Activated effector memory CD4-positive, alpha-beta T cell treated with anti-CD3 and anti-CD28 coated beads, Interleukin-2, amount 50 U/mL, for 16 hours (primary cell): Measurements from ENCODE around the gene TTPAL.

Experiments
- DNase-seq: peaks from one replicate; pipeline ENCODE4 v3.0.0-alpha.2; 2020

TTPAL gene

GRCh38 chr20:44501448-44501847, 25.8 kb downstream of the TTPAL start:
- no peak for DNase-seq

- DNase-seq = no peak
These were observed 27.3 kb downstream of the TTPAL start for GRCh38 chr20:44502968-44503367.

DNA sequence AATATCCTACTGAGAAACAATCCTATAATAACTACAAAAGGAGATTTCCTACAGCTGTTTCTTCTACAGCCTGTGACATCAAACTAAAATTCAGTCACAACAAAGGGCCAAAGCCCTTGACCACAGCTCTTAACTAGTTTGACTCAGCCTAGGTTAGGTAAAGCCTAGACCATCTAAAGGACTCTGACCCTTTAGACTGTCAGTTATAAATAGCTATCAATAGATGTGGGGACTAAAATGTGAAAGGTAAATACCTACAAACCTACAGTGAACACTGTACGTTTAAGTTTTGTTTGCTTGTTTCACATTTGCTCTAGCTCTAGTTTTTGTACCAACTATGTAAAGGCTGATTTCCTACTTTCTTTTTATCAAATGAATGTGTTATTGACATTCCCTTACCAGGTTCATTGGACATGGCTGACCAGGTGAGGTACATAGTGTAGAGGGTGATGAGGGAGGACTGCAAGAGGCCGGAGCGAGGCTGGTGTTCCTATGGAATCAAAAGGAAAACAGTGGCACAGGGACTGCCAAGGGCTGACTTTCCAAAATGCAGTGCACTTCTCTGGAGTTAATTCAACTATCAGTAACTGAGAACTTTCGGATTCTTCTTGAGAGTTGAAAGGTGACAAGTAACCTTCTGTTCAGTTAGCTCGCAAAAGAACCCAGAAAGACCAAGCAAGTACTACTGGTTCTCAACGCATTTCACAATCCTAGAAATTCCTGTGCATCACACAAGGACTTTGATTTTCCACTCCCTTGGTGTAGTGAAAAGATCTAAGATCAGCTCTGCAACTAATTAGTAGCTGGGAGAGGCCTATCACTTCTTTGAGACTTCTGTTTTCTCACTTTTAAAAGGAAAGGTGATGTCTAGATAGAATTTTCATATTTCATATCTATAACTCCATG, 29.0 kb downstream of the TTPAL start:
- no peak for DNase-seq

- DNase-seq = no peak
These were observed 34.1 kb downstream of the TTPAL start for GRCh38 chr20:44509762-44510161.

DNA sequence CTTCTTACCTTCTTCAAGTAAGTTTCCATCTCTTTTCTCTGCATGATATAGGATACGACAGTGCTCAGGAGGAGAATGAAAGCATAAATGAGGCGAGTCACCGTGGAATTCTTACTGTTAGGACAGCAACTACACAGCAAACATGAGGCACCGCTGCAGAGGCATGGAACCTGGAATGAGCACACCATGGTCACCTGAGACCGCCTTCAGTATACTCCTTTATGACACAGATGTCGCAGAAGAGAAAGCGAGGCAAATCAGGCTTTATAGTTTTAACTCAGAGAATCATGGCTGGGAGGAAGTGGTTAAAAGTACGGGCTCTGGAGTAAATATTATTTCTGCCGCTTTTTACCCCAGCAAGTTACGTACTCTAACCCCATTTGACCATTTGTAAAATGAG, 38.2 kb downstream of the TTPAL start:
- DNase-seq = no peak

GRCh38 chr20:44516491-44516890, 40.8 kb downstream of the TTPAL start:
- DNase-seq = no peak

GRCh38 chr20:44517454-44517853, 41.8 kb downstream of the TTPAL start:
- DNase-seq = no peak

- no peak for DNase-seq
These were observed 42.6 kb downstream of the TTPAL start for GRCh38 chr20:44518248-44518647.

DNA sequence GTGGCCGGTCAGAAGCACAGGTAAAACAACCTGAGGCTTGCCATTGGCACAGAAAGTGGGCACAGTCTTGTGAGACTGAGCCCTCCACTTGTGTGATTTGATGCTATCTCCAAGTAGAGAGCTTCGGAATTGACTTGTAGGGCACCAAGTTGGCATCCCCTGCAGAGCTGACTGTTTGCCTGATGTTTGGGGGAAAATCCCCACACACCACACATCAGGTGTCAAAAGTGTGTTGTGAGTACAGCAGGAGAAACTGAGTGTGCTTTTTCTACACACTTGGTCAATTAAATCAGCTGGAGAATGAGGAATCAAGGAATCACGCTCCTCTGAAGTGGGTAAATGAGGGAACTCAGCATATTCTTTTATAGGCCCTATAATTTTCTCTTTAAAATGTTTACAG, 45.2 kb downstream of the TTPAL start:
- no peak for DNase-seq

DNA sequence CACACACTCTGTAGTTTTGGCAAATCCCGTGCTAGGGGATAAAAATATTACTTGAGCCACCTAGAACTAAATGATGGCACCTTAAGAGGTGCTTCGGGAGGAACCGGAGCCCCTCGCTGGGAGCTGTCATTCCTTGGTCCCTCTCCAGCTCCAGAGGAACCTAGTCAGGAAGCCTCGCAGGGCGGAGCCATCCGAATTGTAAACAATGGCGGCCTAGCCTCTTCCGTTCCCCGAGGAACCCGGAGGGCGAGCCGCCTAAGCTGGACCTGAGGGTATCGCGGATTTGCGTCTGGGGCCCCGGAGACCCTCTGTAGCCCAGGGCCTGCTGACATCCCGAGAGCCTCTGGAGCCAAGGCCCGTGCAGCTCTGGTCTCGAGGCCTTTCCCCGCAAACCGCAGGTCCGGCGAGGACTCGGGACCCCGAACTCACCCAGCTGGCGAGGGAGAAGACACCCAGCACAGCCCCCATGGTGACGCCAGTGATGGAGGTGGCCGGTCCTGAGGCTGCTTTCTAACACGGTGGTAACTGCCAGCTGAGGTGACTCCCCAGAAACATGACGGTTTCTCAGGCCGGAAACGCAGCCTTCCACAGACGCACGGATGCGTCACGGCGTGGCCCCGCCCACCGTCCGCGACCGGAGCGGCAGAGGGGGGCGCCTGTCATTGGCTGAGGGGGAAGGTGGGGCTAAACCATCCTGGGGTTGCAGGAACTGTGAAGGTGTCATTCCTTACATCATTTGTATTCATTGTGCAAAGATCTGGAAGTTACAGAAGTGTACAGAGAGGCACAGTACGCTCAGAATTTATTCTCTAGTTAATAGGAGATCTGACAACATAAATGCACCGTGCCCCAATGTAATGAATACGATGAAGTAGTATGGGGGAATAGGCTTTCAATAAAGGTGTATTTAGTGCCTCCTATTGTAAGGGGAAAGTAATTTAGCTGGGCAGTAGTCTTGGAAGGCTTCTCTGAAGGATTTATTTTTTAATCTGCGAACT, 46.1 kb downstream of the TTPAL start, which contains the start of gene SERINC3:
SERINC3 (minus strand) TSS at position 587 of the 998 bp plus-strand sequence; CDS start at position 468, 119 bp downstream.
- DNase-seq = peak; percentile 99

GRCh38 chr20:44522841-44523240, 47.2 kb downstream of the TTPAL start:
- no peak for DNase-seq

DNA sequence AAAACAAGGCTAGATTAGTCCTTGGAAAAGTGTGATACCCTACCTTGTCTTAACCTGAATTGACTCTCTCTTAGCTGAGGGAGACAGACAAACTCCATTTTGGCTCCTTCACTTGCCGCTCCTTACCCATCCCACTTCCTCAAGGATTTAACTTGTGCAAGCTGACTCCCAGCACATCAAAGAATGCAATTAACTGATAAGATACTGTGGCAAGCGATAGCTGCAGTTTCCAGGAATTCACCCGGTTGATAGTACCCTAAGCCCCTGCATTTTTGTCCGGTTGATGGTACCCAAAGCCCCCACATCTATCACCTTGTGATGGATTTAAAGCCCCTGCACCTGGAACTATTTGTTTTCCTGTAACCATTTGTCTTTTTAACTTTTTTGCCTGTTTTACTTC, 48.1 kb downstream of the TTPAL start:
- no peak for DNase-seq

DNA sequence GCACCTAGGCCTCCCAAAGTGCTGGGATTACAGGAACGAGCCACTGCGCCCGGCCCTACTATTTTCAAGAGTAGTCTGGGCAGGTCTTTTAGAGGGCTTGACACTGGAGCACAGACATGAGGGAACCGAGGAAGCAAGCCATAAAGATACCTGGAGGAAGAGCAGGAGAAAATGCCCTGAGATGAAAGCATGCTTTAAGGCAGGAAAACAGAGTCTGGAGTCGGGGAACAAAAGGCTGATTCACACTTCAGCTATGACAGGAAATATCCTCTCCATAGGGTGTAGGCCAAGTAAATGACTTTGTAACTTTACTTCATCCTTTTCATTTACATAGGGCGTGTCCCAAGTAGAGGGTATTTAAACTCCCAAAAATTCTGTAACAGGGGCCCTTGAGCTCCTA, 50.5 kb downstream of the TTPAL start:
- DNase-seq = no peak

DNA sequence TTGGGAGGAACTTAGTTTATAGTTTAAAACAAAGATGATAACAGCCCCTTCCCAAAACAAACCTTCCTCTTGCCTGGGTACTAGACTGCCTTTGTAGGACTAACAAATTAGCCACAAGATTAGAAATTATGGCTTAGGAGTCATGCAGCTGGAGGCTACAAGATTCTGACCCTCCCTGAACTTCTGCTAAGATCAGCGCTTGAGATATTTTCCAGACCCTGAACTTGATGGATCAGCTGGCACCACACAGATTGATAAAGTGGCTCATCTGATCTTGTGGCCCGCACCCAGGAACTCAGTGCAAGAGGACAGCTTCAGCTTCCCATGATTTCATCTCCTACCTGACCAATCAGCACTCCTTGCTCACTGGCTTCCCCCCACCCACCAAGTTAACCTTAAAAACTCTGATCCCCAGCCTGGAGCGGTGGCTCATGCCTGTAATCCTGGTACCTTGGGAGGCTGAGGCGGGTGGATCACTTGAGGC, 52.1 kb downstream of the TTPAL start:
- DNase-seq = no peak

- DNase-seq = no peak
These were observed 52.6 kb downstream of the TTPAL start for GRCh38 chr20:44528309-44528708.

- no peak for DNase-seq
These were observed 56.7 kb downstream of the TTPAL start for GRCh38 chr20:44532259-44532980.

DNA sequence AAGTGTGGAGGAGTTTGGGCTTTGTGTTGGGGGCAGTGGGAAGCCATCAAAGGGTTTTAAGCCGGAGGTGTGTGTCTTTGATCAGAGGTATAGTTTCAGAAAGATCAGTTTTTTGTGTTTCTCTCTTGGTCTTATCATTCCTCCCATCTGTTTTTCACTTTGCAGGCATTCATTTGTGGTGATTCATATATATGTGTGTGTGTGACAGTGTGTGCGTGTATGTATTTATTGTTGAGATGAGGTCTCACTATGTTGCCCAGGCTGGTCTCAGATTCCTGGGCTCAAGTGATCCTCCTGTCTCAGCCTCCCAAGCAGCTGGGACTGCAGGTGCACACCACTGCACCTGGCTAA, 57.3 kb downstream of the TTPAL start:
- DNase-seq = no peak

- no peak for DNase-seq
These were observed 58.3 kb downstream of the TTPAL start for GRCh38 chr20:44533928-44534327.

GRCh38 chr20:44536175-44536574, 60.5 kb downstream of the TTPAL start:
- DNase-seq = no peak

DNA sequence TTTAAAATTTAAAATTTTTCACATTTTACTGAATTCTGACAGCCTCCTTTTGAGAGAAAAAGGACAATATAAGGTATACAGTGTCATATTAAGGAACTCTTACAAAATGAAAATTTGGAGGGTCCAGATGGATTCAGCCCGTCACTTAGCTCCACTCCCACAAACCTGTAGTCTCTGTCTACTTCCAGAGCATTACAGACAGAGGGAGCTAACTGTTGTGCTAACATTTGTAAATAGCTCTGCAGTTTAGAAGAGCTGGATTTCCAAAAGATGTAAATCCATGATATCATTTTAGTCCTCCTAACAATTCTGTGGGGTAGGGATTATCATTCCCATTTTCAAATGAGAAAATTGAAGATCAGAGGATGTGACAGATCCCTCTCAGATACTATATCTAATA, 62.3 kb downstream of the TTPAL start:
- no peak for DNase-seq

DNA sequence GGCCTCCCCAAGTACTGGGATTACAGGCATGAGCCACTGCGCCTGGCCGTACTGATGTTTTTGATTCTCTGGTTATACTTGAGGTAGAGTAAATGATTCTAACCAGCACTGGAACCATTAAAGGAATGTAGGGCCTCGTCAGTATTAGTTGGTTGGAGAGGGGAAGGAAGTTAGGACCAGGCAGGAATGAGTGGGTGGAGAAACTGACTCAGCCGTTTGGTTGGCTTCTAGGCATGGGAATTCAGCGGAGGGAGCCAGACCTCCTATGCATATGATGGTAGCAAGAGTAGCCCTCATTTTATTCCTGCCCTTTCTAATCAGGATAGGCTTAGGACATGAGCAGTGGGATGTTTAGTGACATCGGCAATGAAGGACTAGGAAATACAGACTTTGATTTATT, 65.2 kb downstream of the TTPAL start:
- DNase-seq = no peak

DNA sequence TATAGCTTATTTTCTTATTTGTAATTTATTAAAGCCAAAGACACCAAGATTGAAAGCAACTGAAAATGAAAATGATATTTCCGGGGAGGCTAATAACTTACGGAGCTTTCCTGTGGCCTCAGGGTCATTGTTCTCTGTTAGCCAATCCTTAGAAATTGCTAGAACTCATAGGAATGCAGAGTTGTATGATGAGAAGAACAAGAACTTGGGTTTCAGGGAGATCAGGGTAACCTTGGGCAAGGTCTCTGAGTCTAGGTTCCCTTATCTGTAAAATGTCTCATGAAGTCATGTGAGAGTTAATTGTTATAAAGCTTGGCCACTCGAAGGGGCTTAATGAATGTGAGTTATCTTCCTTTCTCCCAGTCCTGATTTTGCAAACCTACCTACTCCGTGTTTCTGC, 66.3 kb downstream of the TTPAL start:
- no peak for DNase-seq

- no peak for DNase-seq
These were observed 67.2 kb downstream of the TTPAL start for GRCh38 chr20:44542890-44543289.
